Skeletal muscle tissue (tissue), 4 donors: ENCODE results near the gene OR13A1. TPM values are rescaled to one million over a fixed set of nuclear protein-coding genes. Genes with fewer than 3 reads are reported as not detected.
"Not testable (repeated sequence)": the region's sequence is repeated elsewhere in the genome, so short reads cannot be mapped to it uniquely, and the experiment has no call there.

Experiments used
- H3K27ac ChIP-seq: one replicate; pipeline ENCODE4 v1.7.0; 2013; ENCODE audit warnings: mild to moderate bottlenecking, low read depth, low read length, inconsistent platforms
- H3K27me3 ChIP-seq, 3 donors: one replicate each; pipeline ENCODE4 v1.7.0; 2013; ENCODE audit warnings: low read length in 3 of 3; ENCODE audit not compliant: control insufficient read depth in 3 of 3, insufficient read depth in 3 of 3
- H3K36me3 ChIP-seq, 3 donors: one replicate each; pipeline ENCODE4 v1.7.0; 2013; ENCODE audit warnings: low read length in 3 of 3; ENCODE audit not compliant: control insufficient read depth in 3 of 3, insufficient read depth in 3 of 3
- H3K4me1 ChIP-seq, 3 donors: one replicate each; pipeline ENCODE4 v1.7.0; 2013; ENCODE audit warnings: low read length in 3 of 3, mild to moderate bottlenecking in 3 of 3; ENCODE audit not compliant: control insufficient read depth in 3 of 3, insufficient read depth in 3 of 3
- H3K4me3 ChIP-seq, 3 donors: one replicate each; pipeline ENCODE4 v1.7.0; 2013; ENCODE audit warnings: low read length in 3 of 3
- H3K9ac ChIP-seq, 3 donors: one replicate each; pipeline ENCODE4 v1.7.0; 2013; ENCODE audit warnings: low read length in 3 of 3, mild to moderate bottlenecking in 3 of 3, moderate library complexity in 2 of 3, low read depth in 1 of 3
- H3K9me3 ChIP-seq, 3 donors: one replicate each; pipeline ENCODE4 v1.7.0; 2013; ENCODE audit warnings: low read length in 3 of 3; ENCODE audit not compliant: control insufficient read depth in 3 of 3
- total RNA-seq: library from RNA; depleted of rRNA; stranded (reverse); fragments of >200 nt; gene quantifications from one replicate; pipeline ENCODE4 v1.2.3, GENCODE V29; 2014
- donor health status: Osteomylitis.

OR13A1 gene
- total RNA-seq, 1 donor from 2014 or later = not detected

DNA sequence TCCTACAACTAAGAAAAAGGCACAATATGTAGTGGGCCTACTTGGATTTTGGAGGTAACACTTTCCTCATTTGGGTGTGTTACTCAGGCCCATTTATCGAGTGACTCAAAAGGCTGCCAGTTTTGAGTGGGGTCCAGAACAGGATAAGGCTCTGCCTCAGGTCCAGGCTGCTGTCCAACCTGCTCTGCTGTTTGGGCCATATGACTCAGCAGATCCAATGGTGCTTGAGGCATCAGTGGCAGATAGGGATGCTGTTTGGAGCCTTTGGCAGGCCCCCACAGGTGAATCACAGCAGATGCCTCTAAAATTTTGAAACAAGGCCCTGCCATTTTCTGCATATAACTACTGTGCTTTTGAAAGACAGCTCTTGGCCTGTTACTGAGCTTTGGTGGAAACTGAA, 24.5 kb upstream of the OR13A1 start:
- H3K36me3 ChIP-seq = no peaks in the 10 kb centered on the region

GRCh38 chr10:45331824-45332223, 16.4 kb upstream of the OR13A1 start:
- H3K9me3 ChIP-seq, H3K4me1 ChIP-seq, H3K4me3 ChIP-seq, H3K27ac ChIP-seq, H3K36me3 ChIP-seq, H3K27me3 ChIP-seq, H3K9ac ChIP-seq: not testable (repeated sequence)

More for the DNA sequence above, 24.5 kb upstream of the OR13A1 start:
- H3K27ac ChIP-seq = no peak overlapping the region
- no peaks in the 10 kb centered on the region for H3K4me1 ChIP-seq
- H3K4me3 ChIP-seq = no peak overlapping the region
- no peaks in the 10 kb centered on the region for H3K27me3 ChIP-seq
- H3K9me3 ChIP-seq = peaks cover 0 to 4% (median 3%) of the 10 kb centered on the region in 3 donors
- no peak overlapping the region for H3K9ac ChIP-seq

DNA sequence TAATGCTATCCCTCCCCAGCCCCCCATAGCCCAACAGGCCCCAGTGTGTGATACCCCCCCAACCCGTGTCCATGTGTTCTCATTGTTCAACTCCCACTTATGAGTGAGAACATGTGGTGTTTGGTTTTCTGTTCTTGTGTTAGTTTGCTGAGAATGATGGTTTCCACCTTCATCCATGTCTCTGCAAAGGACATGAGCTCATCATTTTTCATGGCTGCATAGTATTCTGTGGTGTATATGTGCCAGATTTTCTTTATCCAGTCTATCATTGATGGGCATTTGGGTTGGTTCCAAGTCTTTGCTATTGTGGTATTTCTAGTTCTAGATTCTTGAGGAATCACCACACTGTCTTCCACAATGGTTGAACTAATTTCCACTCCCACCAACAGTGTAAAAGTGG, 11.5 kb upstream of the OR13A1 start:
- not testable (repeated sequence) for H3K27me3 ChIP-seq, H3K4me1 ChIP-seq, H3K4me3 ChIP-seq

GRCh38 chr10:45325116-45325515, 9.7 kb upstream of the OR13A1 start:
- H3K27ac ChIP-seq = no peak overlapping the region

More for the DNA sequence above, 11.5 kb upstream of the OR13A1 start:
- H3K27ac ChIP-seq, H3K36me3 ChIP-seq, H3K9ac ChIP-seq, H3K9me3 ChIP-seq: not testable (repeated sequence)

GRCh38 chr10:45319702-45320101, 4.3 kb upstream of the OR13A1 start:
- Histone ChIP-seq H3K4me1 (no peaks in the 10 kb centered on the region), H3K9me3 (no peaks in the 10 kb centered on the region), H3K27me3 (no peaks in the 10 kb centered on the region), H3K4me3 (no peak overlapping the region), H3K27ac (no peak overlapping the region), H3K36me3 (no peaks in the 10 kb centered on the region), H3K9ac (no peak overlapping the region)

More at GRCh38 chr10:45325116-45325515, 9.7 kb upstream of the OR13A1 start:
- no peak overlapping the region for H3K4me3 ChIP-seq
- H3K4me1 ChIP-seq = no peaks in the 10 kb centered on the region
- H3K9me3 ChIP-seq = no peaks in the 10 kb centered on the region
- no peaks in the 10 kb centered on the region for H3K27me3 ChIP-seq
- H3K36me3 ChIP-seq = no peaks in the 10 kb centered on the region
- no peak overlapping the region for H3K9ac ChIP-seq

DNA sequence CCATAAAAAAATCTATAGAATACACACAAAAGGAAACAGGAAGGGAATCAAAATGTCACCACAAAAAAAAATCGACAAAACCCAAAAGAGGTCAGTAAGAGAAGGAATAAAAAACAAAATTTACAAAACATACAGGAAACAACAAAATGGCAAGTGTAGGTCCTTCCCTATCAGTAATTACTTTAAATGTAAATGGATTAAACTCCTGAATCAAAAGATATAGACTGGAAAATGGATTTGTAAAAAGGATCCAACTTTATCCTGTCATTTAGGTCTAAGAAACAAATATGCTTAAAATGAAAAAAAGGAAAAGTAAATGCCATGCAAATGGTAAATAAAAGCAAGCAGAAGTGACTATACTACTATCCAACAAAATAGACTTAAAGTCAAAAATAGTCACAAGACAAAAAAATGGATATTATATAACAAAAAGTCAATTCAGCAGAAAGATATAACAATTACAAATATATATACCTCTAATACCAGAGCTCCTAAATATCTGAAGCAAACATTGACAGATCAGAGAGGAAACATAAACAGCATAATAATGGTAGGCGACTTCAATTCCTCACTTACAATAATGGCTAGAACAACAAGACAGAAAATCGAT, 2.0 kb downstream of the OR13A1 start:
- H3K4me1 ChIP-seq = no peaks in the 10 kb centered on the region
- H3K27me3 ChIP-seq = no peaks in the 10 kb centered on the region
- H3K4me3 ChIP-seq = no peak overlapping the region
- peaks cover 0 to 2% (median 0%) of the 10 kb centered on the region in 3 donors for H3K9me3 ChIP-seq
- no peaks in the 10 kb centered on the region for H3K36me3 ChIP-seq
- no peak overlapping the region for H3K27ac ChIP-seq
- no peak overlapping the region for H3K9ac ChIP-seq

GRCh38 chr10:45308707-45309106, 6.7 kb downstream of the OR13A1 start:
- Histone ChIP-seq H3K4me1 (no peaks in the 10 kb centered on the region), H3K4me3 (no peak overlapping the region), H3K9ac (no peak overlapping the region), H3K27me3 (peaks cover 0 to 8% (median 3%) of the 10 kb centered on the region in 3 donors), H3K36me3 (no peaks in the 10 kb centered on the region), H3K9me3 (peaks cover 0 to 2% (median 0%) of the 10 kb centered on the region in 3 donors), H3K27ac (no peak overlapping the region)

GRCh38 chr10:45302573-45302972, 12.8 kb downstream of the OR13A1 start:
- no peak overlapping the region for H3K9ac ChIP-seq
- peaks cover 0 to 13% (median 3%) of the 10 kb centered on the region in 3 donors for H3K27me3 ChIP-seq
- H3K27ac ChIP-seq = no peak overlapping the region
- H3K9me3 ChIP-seq = no peaks in the 10 kb centered on the region
- no peaks in the 10 kb centered on the region for H3K4me1 ChIP-seq
- no peak overlapping the region for H3K4me3 ChIP-seq
- H3K36me3 ChIP-seq = no peaks in the 10 kb centered on the region

DNA sequence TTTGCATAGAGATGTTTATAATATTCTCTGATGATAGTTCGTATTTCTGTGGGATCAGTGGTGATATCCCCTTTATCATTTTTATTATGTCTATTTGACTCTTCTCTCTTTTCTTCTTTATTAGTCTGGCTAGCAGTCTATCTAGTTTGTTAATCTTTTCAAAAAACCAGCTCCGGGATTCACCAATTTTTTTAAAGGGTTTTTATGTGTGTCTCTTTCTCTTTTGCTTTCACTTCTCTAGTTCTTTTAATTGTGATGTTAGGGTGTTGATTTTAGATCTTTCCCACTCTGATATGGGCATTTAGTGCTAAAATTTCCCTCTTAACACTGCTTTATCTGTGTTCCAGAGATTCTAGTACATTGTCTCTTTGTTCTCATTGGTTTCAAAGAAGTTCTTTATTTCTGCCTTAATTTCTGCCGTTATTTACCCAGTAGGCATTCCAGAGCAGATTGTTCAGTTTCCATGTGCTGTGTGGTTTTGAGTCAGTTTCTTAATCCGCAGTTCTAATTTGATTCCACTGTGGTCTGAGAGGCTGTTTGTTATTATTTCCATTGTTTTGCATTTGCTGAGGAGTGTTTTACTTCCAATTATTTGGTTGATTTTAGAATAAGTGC, 17.0 kb downstream of the OR13A1 start:
- H3K9me3 ChIP-seq, H3K27ac ChIP-seq, H3K27me3 ChIP-seq, H3K9ac ChIP-seq, H3K4me3 ChIP-seq, H3K4me1 ChIP-seq, H3K36me3 ChIP-seq: not testable (repeated sequence)

DNA sequence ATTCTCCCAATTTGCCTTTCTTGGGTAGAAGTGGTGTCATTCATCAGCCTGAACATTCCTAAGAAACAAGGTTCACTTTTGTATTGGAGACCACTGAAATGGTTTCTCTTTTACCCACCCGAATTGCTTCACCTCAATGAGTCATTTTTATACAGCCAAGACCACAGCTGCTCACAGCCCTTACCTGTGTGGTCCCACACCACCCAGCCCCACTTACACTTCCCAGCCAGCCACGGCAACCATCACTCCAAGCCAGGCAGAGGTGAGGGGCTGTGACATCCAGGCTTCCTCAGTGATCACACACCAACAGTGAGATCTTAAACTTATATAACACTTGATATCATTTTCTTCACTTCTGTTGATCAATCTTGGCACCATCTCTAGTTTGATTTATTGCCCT, 20.7 kb downstream of the OR13A1 start:
- H3K9me3 ChIP-seq = no peaks in the 10 kb centered on the region
- no peak overlapping the region for H3K27ac ChIP-seq
- H3K27me3 ChIP-seq = peaks cover 0 to 2% (median 0%) of the 10 kb centered on the region in 3 donors
- no peaks in the 10 kb centered on the region for H3K4me1 ChIP-seq
- no peaks in the 10 kb centered on the region for H3K36me3 ChIP-seq
- no peak overlapping the region for H3K4me3 ChIP-seq
- no peak overlapping the region for H3K9ac ChIP-seq
